ENCODE measurements around the gene GXYLT1. TPM values are rescaled to one million over a fixed set of nuclear protein-coding genes. Genes with fewer than 3 reads are reported as not detected.

The GXYLT1 gene
- total and polyA plus RNA-seq, 11 donors: 1.4 to 8.3 (median 4.8) TPM

DNA sequence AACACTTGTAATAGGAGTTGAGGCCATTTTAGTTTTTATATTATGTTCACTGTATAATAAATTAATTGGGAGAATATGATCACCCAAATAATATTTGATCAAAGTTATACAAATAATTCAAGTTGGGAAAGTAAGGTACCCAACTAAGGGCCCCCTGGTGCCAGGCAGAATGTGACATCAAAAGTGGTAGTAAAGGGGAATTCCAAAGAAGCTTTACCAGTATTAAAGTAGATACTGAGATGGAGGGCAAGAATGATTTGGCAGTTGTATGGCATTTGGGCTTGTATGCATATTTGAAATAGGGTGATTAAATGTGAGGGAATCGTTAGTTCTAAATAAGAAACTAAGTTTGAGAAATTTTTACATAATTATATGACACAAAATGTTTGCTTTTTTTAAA is 17.7 kb downstream of the GXYLT1 start:
- Histone ChIP-seq H3K4me3 (no peak overlapping the region), H3K36me3 (no peaks in the 10 kb centered on the region), H3K27ac (no peak overlapping the region), H3K27me3 (no peaks in the 10 kb centered on the region), H3K9me3 (no peaks in the 10 kb centered on the region), H3K4me1 (peaks cover 0 to 33% (median 13%) of the 10 kb centered on the region in 12 donors)
- TF ChIP-seq, protein P1, sequence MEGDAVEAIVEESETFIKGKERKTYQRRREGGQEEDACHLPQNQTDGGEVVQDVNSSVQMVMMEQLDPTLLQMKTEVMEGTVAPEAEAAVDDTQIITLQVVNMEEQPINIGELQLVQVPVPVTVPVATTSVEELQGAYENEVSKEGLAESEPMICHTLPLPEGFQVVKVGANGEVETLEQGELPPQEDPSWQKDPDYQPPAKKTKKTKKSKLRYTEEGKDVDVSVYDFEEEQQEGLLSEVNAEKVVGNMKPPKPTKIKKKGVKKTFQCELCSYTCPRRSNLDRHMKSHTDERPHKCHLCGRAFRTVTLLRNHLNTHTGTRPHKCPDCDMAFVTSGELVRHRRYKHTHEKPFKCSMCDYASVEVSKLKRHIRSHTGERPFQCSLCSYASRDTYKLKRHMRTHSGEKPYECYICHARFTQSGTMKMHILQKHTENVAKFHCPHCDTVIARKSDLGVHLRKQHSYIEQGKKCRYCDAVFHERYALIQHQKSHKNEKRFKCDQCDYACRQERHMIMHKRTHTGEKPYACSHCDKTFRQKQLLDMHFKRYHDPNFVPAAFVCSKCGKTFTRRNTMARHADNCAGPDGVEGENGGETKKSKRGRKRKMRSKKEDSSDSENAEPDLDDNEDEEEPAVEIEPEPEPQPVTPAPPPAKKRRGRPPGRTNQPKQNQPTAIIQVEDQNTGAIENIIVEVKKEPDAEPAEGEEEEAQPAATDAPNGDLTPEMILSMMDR (IDR thresholded peaks at IDR 0.05): no peak
- TF ChIP-seq POLR2A (IDR thresholded peaks at IDR 0.05): no peak
- ATAC-seq (no peak), DNase-seq (no peak)
- intact Hi-C loops (cut with DNase I): loop anchor here in 9 of 10 donors (5.0 to 10.0 kb wide), 8 partner anchors 205 to 1218 kb away; no protein-coding TSS in a partner anchor
- 83 to 95% (median 90%) methylated on average over 1 of the region's 1 CpG for WGBS, 4 donors

DNA sequence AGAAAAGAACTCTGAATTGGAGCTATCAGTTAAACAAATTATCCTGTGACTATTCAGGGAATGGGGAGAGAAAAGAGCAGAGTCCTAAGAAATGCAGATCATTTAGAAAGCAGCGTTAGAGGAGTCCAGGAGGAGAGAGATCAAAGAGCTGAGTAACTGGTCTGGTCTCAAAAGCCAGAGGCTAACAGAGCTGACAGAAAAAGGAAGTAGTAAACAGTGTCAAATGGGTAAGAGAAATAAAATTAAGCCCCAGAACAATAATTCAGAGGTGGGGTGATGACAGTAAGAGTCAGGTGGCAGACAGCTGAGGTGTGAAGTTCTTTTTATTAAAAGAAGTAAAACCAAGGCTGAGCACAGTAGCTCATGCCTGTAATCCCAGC is 19.3 kb downstream of the GXYLT1 start:
- H3K27ac ChIP-seq: no peak overlapping the region
- H3K36me3 ChIP-seq: no peaks in the 10 kb centered on the region
- intact Hi-C loops (cut with DNase I): loop anchor here in 9 of 10 donors (5.0 to 10.0 kb wide), 8 partner anchors 207 to 1219 kb away; no protein-coding TSS in a partner anchor
- 49 to 80% (median 59%) methylated on average over 1 of the region's 1 CpG for WGBS, 4 donors
- DNase-seq: no peak
- no peaks in the 10 kb centered on the region for H3K27me3 ChIP-seq
- ATAC-seq: no peak
- H3K4me3 ChIP-seq: no peak overlapping the region
- no peaks in the 10 kb centered on the region for H3K9me3 ChIP-seq
- TF ChIP-seq, protein P1 (IDR thresholded peaks at IDR 0.05): no peak
- TF ChIP-seq POLR2A (IDR thresholded peaks at IDR 0.05): no peak
- peaks cover 0 to 22% (median 6%) of the 10 kb centered on the region in 12 donors for H3K4me1 ChIP-seq

DNA sequence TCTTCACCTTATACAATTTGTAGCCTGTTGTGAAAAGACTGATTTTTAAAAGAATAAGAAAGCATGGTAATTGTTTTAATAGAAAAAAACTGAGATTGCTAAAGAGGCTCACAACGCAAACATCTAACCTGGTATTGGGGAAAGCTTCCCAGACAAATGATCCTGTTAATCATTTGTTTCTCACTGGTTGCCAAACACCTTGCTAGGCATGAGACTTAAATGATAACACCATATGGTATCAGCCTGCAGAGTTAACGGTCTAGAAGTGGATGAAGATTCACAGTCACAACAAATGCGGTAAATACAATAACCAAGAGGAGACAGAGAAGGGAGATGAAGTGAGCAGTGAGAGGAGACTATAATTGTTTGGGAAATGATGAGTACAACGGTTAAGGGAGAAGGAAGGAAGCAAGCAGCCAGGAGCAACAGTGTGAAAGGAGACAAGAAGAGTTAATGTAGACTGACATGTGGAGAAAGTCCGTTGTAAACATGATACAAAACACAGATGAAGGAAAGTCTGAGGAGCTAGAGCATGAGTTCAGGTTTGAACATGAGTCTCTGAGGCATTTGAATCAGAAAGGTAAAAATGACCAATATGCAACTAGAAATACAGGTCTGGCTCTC is 19.8 kb downstream of the GXYLT1 start:
- peaks cover 0 to 17% (median 3%) of the 10 kb centered on the region in 12 donors for H3K4me1 ChIP-seq
- no peak for DNase-seq
- H3K4me3 ChIP-seq: no peak overlapping the region
- WGBS, 4 donors: 30 to 45% (median 33%) methylated on average over 5 of the region's 5 CpGs
- H3K27me3 ChIP-seq: no peaks in the 10 kb centered on the region
- intact Hi-C loops (cut with DNase I): loop anchor here in 9 of 10 donors (5.0 to 10.0 kb wide), 8 partner anchors 207 to 1220 kb away; no protein-coding TSS in a partner anchor
- no peaks in the 10 kb centered on the region for H3K9me3 ChIP-seq
- ATAC-seq: no peak
- no peak for TF ChIP-seq POLR2A (IDR thresholded peaks at IDR 0.05)
- TF ChIP-seq, protein P1 (IDR thresholded peaks at IDR 0.05): no peak
- no peaks in the 10 kb centered on the region for H3K36me3 ChIP-seq
- H3K27ac ChIP-seq: no peak overlapping the region

DNA sequence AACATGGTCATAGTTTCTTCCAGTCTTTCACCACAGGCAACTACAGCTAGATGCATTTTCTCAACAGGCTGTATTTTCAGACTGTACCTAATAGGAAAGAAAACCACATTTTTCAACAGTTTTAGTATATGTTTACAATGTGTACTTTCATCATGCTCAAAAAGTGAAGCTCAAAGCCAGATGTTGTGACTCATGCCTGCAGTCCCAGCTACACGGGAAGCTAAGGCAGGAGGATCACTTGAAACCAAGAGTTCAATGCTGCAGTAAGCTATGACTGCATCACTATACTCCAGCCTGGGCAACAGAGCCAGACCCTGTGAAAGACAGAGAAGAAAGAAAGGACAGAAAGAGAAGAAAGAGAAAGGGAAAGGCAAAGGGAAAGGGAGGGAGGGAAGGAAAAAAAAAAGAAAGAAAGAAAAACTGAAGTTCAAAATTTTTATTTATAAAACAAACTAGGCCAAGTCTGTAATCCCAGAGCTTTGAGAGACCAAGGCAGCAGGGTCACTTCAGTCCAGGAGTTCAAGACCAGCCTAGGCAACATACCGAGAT is 25.5 kb downstream of the GXYLT1 start:
- ATAC-seq: no peak
- 78 to 84% (median 79%) methylated on average over 2 of the region's 2 CpGs for WGBS, 4 donors
- no peak for DNase-seq
- Histone ChIP-seq H3K4me3 (no peak overlapping the region), H3K27ac (no peak overlapping the region), H3K27me3 (no peaks in the 10 kb centered on the region), H3K4me1 (no peaks in the 10 kb centered on the region), H3K9me3 (peaks cover 0 to 3% (median 0%) of the 10 kb centered on the region in 12 donors), H3K36me3 (peaks cover 0 to 22% (median 7%) of the 10 kb centered on the region in 9 donors)
- intact Hi-C loops (cut with DNase I): no loop called here
- TF ChIP-seq, protein P1 (IDR thresholded peaks at IDR 0.05): no peak
- TF ChIP-seq POLR2A (IDR thresholded peaks at IDR 0.05): no peak

All from heart left ventricle (tissue), 16 donors.